GM12878 (cell line): Measurements from ENCODE around the gene STAMBPL1. TPM values are rescaled to one million over a fixed set of nuclear protein-coding genes. Genes with fewer than 3 reads are reported as not detected.

Source experiments
- ATAC-seq: fragments of 200-7000 bp; cut with Tn5 transposase; 3 replicates; pipeline ENCODE4 v1.9.1; 2020; ENCODE audit warnings: mild to moderate bottlenecking, moderate library complexity
- Bru-seq: library from RNA; stranded (reverse); fragments of 400-500 nt; gene quantifications from one replicate; lab custom pipeline; 2021; lab: Mats Ljungman, UMichigan
- BruChase-seq, 2 experiments: library from RNA; stranded (reverse); fragments of 400-500 nt; gene quantifications; one replicate each; lab custom pipeline; 2021; lab: Mats Ljungman, UMichigan
- BruUV-seq: library from RNA; stranded (reverse); fragments of 400-500 nt; replicated peaks from 2 replicates; lab custom pipeline; 2021; lab: Mats Ljungman, UMichigan
- CTCF ChIA-PET: fragments of 300-600 bp; sonication (Branson Sonifier 250); formaldehyde crosslinking; extraction: SDS; loops from one replicate; lab custom pipeline; 2021; ENCODE audit warnings: inconsistent platforms; lab: Yijun Ruan, JAX
- POLR2A ChIA-PET: fragments of 350-600 bp; formaldehyde crosslinking; extraction: SDS; loops from one replicate; lab custom pipeline; 2021; ENCODE audit warnings: inconsistent platforms; lab: Charles Lee
- RAD21 ChIA-PET: fragments of 300-600 bp; sonication (Branson Sonifier 250); formaldehyde crosslinking; loops from one replicate; lab custom pipeline; 2023; ENCODE audit warnings: antibody characterized with exemption; ENCODE audit not compliant: unreplicated experiment; lab: Charles Lee
- SMC1A ChIA-PET: fragments of 300-600 bp; sonication (Branson Sonifier 250); formaldehyde crosslinking; loops from one replicate; lab custom pipeline; 2023; ENCODE audit not compliant: unreplicated experiment, uncharacterized antibody; lab: Charles Lee
- DNase-seq: peaks from one replicate; pipeline ENCODE4 v3.0.0-alpha.2; 2011; ENCODE audit warnings: low read depth, low spot score
- FAIRE-seq: peaks from 3 replicates; lab custom pipeline; 2011; peaks lifted over from hg19 to GRCh38; lab: Jason Lieb, UNC
- H2AFZ ChIP-seq: 2 replicates; pipeline ENCODE4 v1.6.0; 2011; ENCODE audit warnings: low read depth, low read length, control low read depth; ENCODE audit not compliant: control insufficient read depth
- H3K27ac ChIP-seq: 2 replicates; pipeline ENCODE4 v1.5.1; 2011; ENCODE audit warnings: control low read depth; ENCODE audit not compliant: control insufficient read depth, insufficient read depth
- H3K27me3 ChIP-seq, 2 experiments: replicated peaks in 1 of 2; 2 replicates each; pipeline versions ENCODE4 v1.6.0 to v1.6.1; 2011; ENCODE audit warnings: low read length in 1 of 2; ENCODE audit not compliant: control insufficient read depth in 2 of 2, insufficient read depth in 2 of 2
- H3K36me3 ChIP-seq, 2 experiments: 2 replicates each; pipeline ENCODE4 v1.5.1; 2011; ENCODE audit warnings: low read length in 1 of 2; ENCODE audit not compliant: control insufficient read depth in 2 of 2, insufficient read depth in 2 of 2
- H3K4me1 ChIP-seq: 2 replicates; pipeline ENCODE4 v1.6.1; 2011; ENCODE audit warnings: mild to moderate bottlenecking, low read length, moderate library complexity, mixed read lengths; ENCODE audit not compliant: control insufficient read depth, insufficient read depth
- H3K4me2 ChIP-seq: 2 replicates; pipeline ENCODE4 v1.6.0; 2011; ENCODE audit warnings: control low read depth; ENCODE audit not compliant: control insufficient read depth, insufficient read depth
- H3K4me3 ChIP-seq: fragments of 200-600 bp; sonication (generic); 2 replicates; pipeline ENCODE4 v1.5.1; 2016
- H3K79me2 ChIP-seq: 2 replicates; pipeline ENCODE4 v1.6.0; 2011; ENCODE audit warnings: low read length; ENCODE audit not compliant: control insufficient read depth, insufficient read depth
- H3K9ac ChIP-seq: 2 replicates; pipeline ENCODE4 v1.8.0; 2011; ENCODE audit warnings: low read length, control low read depth, mixed read lengths; ENCODE audit not compliant: control insufficient read depth, insufficient read depth
- H3K9me3 ChIP-seq: replicated peaks from 3 replicates; pipeline ENCODE4 v1.5.1; 2011; ENCODE audit warnings: mild to moderate bottlenecking, low read length; ENCODE audit not compliant: control insufficient read depth, insufficient read depth
- H4K20me1 ChIP-seq: 2 replicates; pipeline ENCODE4 v1.6.0; 2011; ENCODE audit not compliant: control insufficient read depth, insufficient read depth
- ASH2L ChIP-seq: fragments of 300-600, 200-600 bp; sonication (generic); IDR thresholded peaks from 2 replicates; pipeline ENCODE4 v1.6.1; 2017; ENCODE audit warnings: low read depth, mild to moderate bottlenecking, borderline replicate concordance
- CREB1 ChIP-seq: IDR thresholded peaks from 2 replicates; pipeline ENCODE4 v1.6.1; 2012; ENCODE audit warnings: low read depth, mild to moderate bottlenecking, inconsistent platforms
- CREM ChIP-seq: IDR thresholded peaks from 2 replicates; pipeline ENCODE4 v1.6.1; 2014; ENCODE audit warnings: antibody characterized with exemption, low read depth
- ETV6 ChIP-seq, 2 experiments: fragments of 450-650 bp in 1 of 2; IDR thresholded peaks in 1 of 2; conservative IDR thresholded peaks in 1 of 2; 2 replicates each; pipeline ENCODE4 v1.6.1; 2014; ENCODE audit warnings: antibody characterized with exemption in 1 of 2, borderline replicate concordance in 1 of 2, low read depth in 1 of 2, mild to moderate bottlenecking in 1 of 2, moderate library complexity in 1 of 2
- JUNB ChIP-seq: IDR thresholded peaks from 2 replicates; pipeline ENCODE4 v1.6.1; 2016; ENCODE audit warnings: antibody characterized with exemption, mild to moderate bottlenecking
- KDM1A ChIP-seq: fragments of 200-600 bp; sonication (generic); IDR thresholded peaks from 2 replicates; pipeline ENCODE4 v1.6.1; 2016; ENCODE audit warnings: borderline replicate concordance
- MEF2B ChIP-seq: fragments of 450-650 bp; IDR thresholded peaks from 2 replicates; pipeline ENCODE4 v1.6.1; 2018; ENCODE audit warnings: mild to moderate bottlenecking, moderate library complexity; ENCODE audit not compliant: partially characterized antibody, poor library complexity, severe bottlenecking
- MLLT1 ChIP-seq: fragments of 450-650 bp; IDR thresholded peaks from 2 replicates; pipeline ENCODE4 v1.6.1; 2016; ENCODE audit warnings: mild to moderate bottlenecking
- MTA3 ChIP-seq: IDR thresholded peaks from 2 replicates; pipeline ENCODE4 v1.6.1; 2012; ENCODE audit warnings: low read length, inconsistent platforms, borderline replicate concordance
- MYC ChIP-seq: IDR thresholded peaks from 2 replicates; pipeline ENCODE4 v1.6.1; 2011; ENCODE audit warnings: mild to moderate bottlenecking, low read length, moderate library complexity, inconsistent platforms; ENCODE audit not compliant: insufficient read depth, insufficient replicate concordance, insufficient read length, severe bottlenecking
- NBN ChIP-seq: fragments of 450-650 bp; IDR thresholded peaks from 2 replicates; pipeline ENCODE4 v1.6.1; 2016
- RELB ChIP-seq: fragments of 450-650 bp; IDR thresholded peaks from 2 replicates; pipeline ENCODE4 v1.6.1; 2017; ENCODE audit warnings: low read depth, mild to moderate bottlenecking, moderate library complexity
- RUNX3 ChIP-seq: IDR thresholded peaks from 2 replicates; pipeline ENCODE4 v1.6.1; 2012; ENCODE audit warnings: low read length, inconsistent platforms
- SIN3A ChIP-seq: IDR thresholded peaks from 2 replicates; pipeline ENCODE4 v1.6.1; 2012; ENCODE audit warnings: low read depth, low read length, improper control_type of control experiment
- SUZ12 ChIP-seq: fragments of 200-600 bp; sonication (generic); IDR thresholded peaks from one replicate; pipeline ENCODE4 v1.6.1; 2018; ENCODE audit warnings: antibody characterized with exemption, mild to moderate bottlenecking; ENCODE audit not compliant: unreplicated experiment
- WGBS: methylation state at CpG from one replicate; pipeline ENCODE4 v1.1.6; 2016; ENCODE audit warnings: low lambda C conversion rate; ENCODE audit not compliant: insufficient replicate concordance, insufficient coverage; ENCODE audit errors: missing lambda C conversion rate; 5-methylcytosine and 5-hydroxymethylcytosine counted together
- in situ Hi-C: fragments of 300-500 bp; cut with MboI; formaldehyde crosslinking; loops from 9 replicates; pipeline ENCODE4 v1.14.3; 2018; ENCODE audit warnings: mixed read lengths
- intact Hi-C: fragments of 100-400 bp; cut with micrococcal nuclease; formaldehyde crosslinking; loops from one replicate; pipeline ENCODE4 v1.14.2; 2022; ENCODE audit not compliant: unreplicated experiment
- long read RNA-seq, 2 experiments: library from polyadenylated mRNA; unstranded; transcript quantifications; one replicate each; pipeline ENCODE4 v2.0.0, GENCODE V29; 2019 to 2020
- polyA minus RNA-seq, 3 experiments: library from RNA; depleted of rRNA, polyadenylated mRNA; stranded (reverse); fragments of >200 nt; gene quantifications; 2 replicates each; pipeline ENCODE4 v1.2.3, GENCODE V29; 2011
- polyA plus RNA-seq, 11 experiments: library from polyadenylated mRNA; depleted of rRNA in 4 of 11; unstranded in 6 of 11; stranded (reverse) in 5 of 11; fragments of >200 nt; fragmentation: Nextera tagmentation in 4 of 11; fragmentation: Illumina TruSeq in 1 of 11; extraction: Ambion mirVana in 4 of 11; extraction: Trizol in 1 of 11; gene quantifications; 1 replicate in 1 of 11; 2 replicates in 10 of 11; pipeline versions ENCODE4 v1.2.1 to v1.2.3, GENCODE V29; 2011 to 2016; ENCODE audit warnings: inconsistent platforms in 2 of 11, missing spikeins in 2 of 11, low read depth in 1 of 11
- total RNA-seq, 4 experiments: library from RNA; depleted of rRNA in 3 of 4; stranded (reverse); fragments of >200 nt in 3 of 4; fragmentation: Illumina TruSeq in 1 of 4; extraction: Trizol in 1 of 4; gene quantifications; 2 replicates each; pipeline versions ENCODE4 v1.2.1 to v1.2.3, GENCODE V29; 2013 to 2021

STAMBPL1 gene
- total RNA-seq (2013; cell fraction: nucleolus; rRNA removed): 253 and 256 TPM in 2 replicates
- total RNA-seq (2014; rRNA removed): 44.1 and 48.9 TPM in 2 replicates
- 28.8 and 29.0 TPM in 2 replicates for total RNA-seq (2014; rRNA removed; fragmentation: Illumina TruSeq; extraction: Trizol)
- 24.8 and 26.3 TPM in 2 replicates for total RNA-seq (2021)
- 5.7 TPM for polyA plus RNA-seq (2011; ENCODE audit: low read depth)
- 42.1 and 55.8 TPM in 2 replicates for polyA plus RNA-seq (2011; rRNA removed)
- 24.9 and 36.8 TPM in 2 replicates for polyA plus RNA-seq (2011; cell fraction: cytosol; rRNA removed)
- polyA plus RNA-seq (2011; cell fraction: nucleus; rRNA removed): 48.4 and 51.8 TPM in 2 replicates
- polyA plus RNA-seq (2012): 9.4 and 15.2 TPM in 2 replicates
- polyA plus RNA-seq (2014; fragmentation: Illumina TruSeq; extraction: Trizol): 24.5 and 29.6 TPM in 2 replicates
- 10 to 100 TPM in 1 of 2 experiments, 1 to 10 TPM in 1; 7.5 to 13.0 TPM for polyA plus RNA-seq (2014; fragmentation: Nextera tagmentation; extraction: Ambion mirVana)
- 21.2 and 29.6 TPM in 2 replicates for polyA plus RNA-seq (2014; rRNA removed)
- polyA plus RNA-seq (2016; fragmentation: Nextera tagmentation; extraction: Ambion mirVana): 10 to 100 TPM; 21.0 to 21.5 TPM
- 28.0 and 32.3 TPM in 2 replicates for polyA minus RNA-seq (2011; rRNA and poly(A)+ RNA removed)
- polyA minus RNA-seq (2011; cell fraction: cytosol; rRNA and poly(A)+ RNA removed): 9.8 and 14.3 TPM in 2 replicates
- polyA minus RNA-seq (2011; cell fraction: nucleus; rRNA and poly(A)+ RNA removed): 60.7 and 118 TPM in 2 replicates
- Bru-seq, nascent RNA: percentile 61 among the genes with signal in this experiment
- percentile 54 among the genes with signal in this experiment for BruChase-seq, experiment 1, labeled RNA remaining after a 6-hour chase
- percentile 59 among the genes with signal in this experiment for BruChase-seq, experiment 2, labeled RNA remaining after a 2-hour chase
- long read RNA-seq, experiment 1, transcript STAMBPL1-203 (11 exons, 2,532 nt): major isoform, 13 of 17 reads
- long read RNA-seq, experiment 1, partial matches to known transcripts: 0 of 17 reads
- long read RNA-seq, experiment 1, other reads (novel, unspliced or antisense): 3 of 17 reads
- long read RNA-seq, experiment 2, transcript STAMBPL1-203 (11 exons, 2,532 nt): major isoform, 6 of 26 reads
- long read RNA-seq, experiment 2, partial matches to known transcripts: 9 of 26 reads
- long read RNA-seq, experiment 2, other reads (novel, unspliced or antisense): 11 of 26 reads

- under 1% methylated on average over 19 of the region's 26 CpGs for WGBS
- Histone ChIP-seq H3K36me3 (no peaks in the 10 kb centered on the region), H3K9me3 (no peaks in the 10 kb centered on the region), H3K4me3 (peak within 1 kb of the TSS; percentile 89), H3K27me3 (no peaks in the 10 kb centered on the region), H4K20me1 (no peaks in the 10 kb centered on the region), H3K4me1 (peaks cover 13% of the 10 kb centered on the region), H2AFZ (peak within 1 kb of the TSS; percentile 96), H3K9ac (peak within 1 kb of the TSS; percentile 79), H3K4me2 (peak within 1 kb of the TSS; percentile 98), H3K79me2 (peaks cover 47% of the 10 kb centered on the region), H3K27ac (peak within 1 kb of the TSS; percentile 82)
- ChIA-PET POLR2A (interaction anchor here (0.8 to 1.7 kb wide), 5 partner anchors 9 to 117 kb away, joined by 4 to 18 read pairs (median 5); no protein-coding TSS in a partner anchor), SMC1A (interaction anchor here (0.5 to 12.6 kb wide), 12 partner anchors 9 to 113 kb away, joined by 3 to 110 read pairs (median 4); no protein-coding TSS in a partner anchor), CTCF (interaction anchor here (0.8 to 3.2 kb wide), 10 partner anchors 10 to 107 kb away, joined by 3 to 30 read pairs (median 6); no protein-coding TSS in a partner anchor), RAD21 (interaction anchor here (0.5 to 2.7 kb wide), 7 partner anchors 22 to 513 kb away, joined by 3 to 19 read pairs (median 4); partner anchors contain the start of gene IFIT1)
- FAIRE-seq (no peak), ATAC-seq (peak; percentile 66), DNase-seq (peak; percentile 50)
- intact Hi-C loops: loop anchor here (1.0 to 10.0 kb wide), 5 partner anchors 21 to 535 kb away; partner anchors contain the start of genes FAS and IFIT5
- TSS peak; percentile 73 for BruUV-seq
- in situ Hi-C loops: no loop called here
- TF ChIP-seq KDM1A: no peak
- no peak for TF ChIP-seq MYC
- no peak for TF ChIP-seq MTA3
- no peak for TF ChIP-seq SIN3A
- TF ChIP-seq JUNB: no peak
- TF ChIP-seq SUZ12: no peak
- TF ChIP-seq MLLT1: peak; percentile 76
- peak; percentile 62 for TF ChIP-seq RUNX3
- peak; percentile 92; the same call in 1 of the 2 replicates for TF ChIP-seq ASH2L
- peak; percentile 14; the same call in 1 of the 2 replicates for TF ChIP-seq CREB1
- TF ChIP-seq MEF2B: no peak
- peak; percentile 64; the same call in 1 of the 2 replicates for TF ChIP-seq NBN
- 0 out of 2 replicates have a peak, but pooled peaks have one; percentile 30 for TF ChIP-seq RELB
- peak; percentile 47; the same call in 1 of the 2 replicates for TF ChIP-seq CREM
- TF ChIP-seq ETV6 (conservative IDR thresholded peaks at IDR 0.05 in 1 of 2, IDR thresholded peaks at IDR 0.05 in 1 of 2; ENCODE audit: borderline replicate concordance in 1 of 2, low read depth in 1 of 2): no peak; a peak in 1 of 4 replicates
Measured at GRCh38 chr10:88879534-88880281, at the start of gene STAMBPL1. TSS of gene STAMBPL1 (plus strand) at chr10:88880245. CDS start at chr10:88901709, 21,464 bp downstream.
